ENCODE data around the gene OR1K1.

The OR1K1 gene

GRCh38 chr9:122800066-122801060 lies at the start of gene OR1K1:
TSS of gene OR1K1 (plus strand) at chr9:122800123. CDS start at chr9:122800123, 0 bp downstream.
- Histone ChIP-seq H3K27me3 (ENCODE audit: control insufficient read depth, insufficient read depth, low read length) (no peaks in the 10 kb centered on the region), H3K9me3 (ENCODE audit: control insufficient read depth, insufficient read depth, low read length) (peaks cover 29% of the 10 kb centered on the region), H3K36me3 (ENCODE audit: control insufficient read depth, insufficient read depth, low read length) (no peaks in the 10 kb centered on the region), H3K4me1 (ENCODE audit: control insufficient read depth, insufficient read depth, low read length) (no peaks in the 10 kb centered on the region), H3K27ac (ENCODE audit: low read depth, low read length) (no peak within 1 kb of the TSS), H3K4me3 (ENCODE audit: low read depth, low read length) (no peak within 1 kb of the TSS), H3K9ac (ENCODE audit: low read depth, low read length) (no peak within 1 kb of the TSS)

GRCh38 chr9:122754825-122755224 lies 45.1 kb upstream of the OR1K1 start:
- H3K36me3 ChIP-seq (ENCODE audit: control insufficient read depth, insufficient read depth, low read length): no peaks in the 10 kb centered on the region
- no peak overlapping the region for H3K4me3 ChIP-seq (ENCODE audit: low read depth, low read length)
- H3K9me3 ChIP-seq (ENCODE audit: control insufficient read depth, insufficient read depth, low read length): peaks cover 84% of the 10 kb centered on the region
- H3K4me1 ChIP-seq (ENCODE audit: control insufficient read depth, insufficient read depth, low read length): no peaks in the 10 kb centered on the region
- no peak overlapping the region for H3K27ac ChIP-seq (ENCODE audit: low read depth, low read length)
- no peaks in the 10 kb centered on the region for H3K27me3 ChIP-seq (ENCODE audit: control insufficient read depth, insufficient read depth, low read length)
- no peak overlapping the region for H3K9ac ChIP-seq (ENCODE audit: low read depth, low read length)

GRCh38 chr9:122767817-122768216 lies 32.1 kb upstream of the OR1K1 start:
- Histone ChIP-seq H3K4me1 (ENCODE audit: control insufficient read depth, insufficient read depth, low read length) (no peaks in the 10 kb centered on the region), H3K9me3 (ENCODE audit: control insufficient read depth, insufficient read depth, low read length) (peaks cover 34% of the 10 kb centered on the region), H3K36me3 (ENCODE audit: control insufficient read depth, insufficient read depth, low read length) (no peaks in the 10 kb centered on the region), H3K27ac (ENCODE audit: low read depth, low read length) (no peak overlapping the region), H3K9ac (ENCODE audit: low read depth, low read length) (no peak overlapping the region), H3K4me3 (ENCODE audit: low read depth, low read length) (no peak overlapping the region), H3K27me3 (ENCODE audit: control insufficient read depth, insufficient read depth, low read length) (no peaks in the 10 kb centered on the region)

GRCh38 chr9:122777052-122777451 lies 22.9 kb upstream of the OR1K1 start:
- Histone ChIP-seq H3K27ac (ENCODE audit: low read depth, low read length) (no peak overlapping the region), H3K4me3 (ENCODE audit: low read depth, low read length) (no peak overlapping the region), H3K9me3 (ENCODE audit: control insufficient read depth, insufficient read depth, low read length) (peaks cover 33% of the 10 kb centered on the region), H3K36me3 (ENCODE audit: control insufficient read depth, insufficient read depth, low read length) (no peaks in the 10 kb centered on the region), H3K9ac (ENCODE audit: low read depth, low read length) (no peak overlapping the region), H3K4me1 (ENCODE audit: control insufficient read depth, insufficient read depth, low read length) (no peaks in the 10 kb centered on the region), H3K27me3 (ENCODE audit: control insufficient read depth, insufficient read depth, low read length) (no peaks in the 10 kb centered on the region)

GRCh38 chr9:122777935-122778627 lies 21.8 kb upstream of the OR1K1 start:
- Histone ChIP-seq H3K9ac (ENCODE audit: low read depth, low read length) (no peak overlapping the region), H3K27ac (ENCODE audit: low read depth, low read length) (no peak overlapping the region), H3K9me3 (ENCODE audit: control insufficient read depth, insufficient read depth, low read length) (peaks cover 32% of the 10 kb centered on the region), H3K27me3 (ENCODE audit: control insufficient read depth, insufficient read depth, low read length) (no peaks in the 10 kb centered on the region), H3K36me3 (ENCODE audit: control insufficient read depth, insufficient read depth, low read length) (no peaks in the 10 kb centered on the region), H3K4me1 (ENCODE audit: control insufficient read depth, insufficient read depth, low read length) (no peaks in the 10 kb centered on the region), H3K4me3 (ENCODE audit: low read depth, low read length) (no peak overlapping the region)

GRCh38 chr9:122779181-122779580 lies 20.7 kb upstream of the OR1K1 start:
- Histone ChIP-seq H3K9ac (ENCODE audit: low read depth, low read length) (no peak overlapping the region), H3K9me3 (ENCODE audit: control insufficient read depth, insufficient read depth, low read length) (peaks cover 23% of the 10 kb centered on the region), H3K36me3 (ENCODE audit: control insufficient read depth, insufficient read depth, low read length) (no peaks in the 10 kb centered on the region), H3K27me3 (ENCODE audit: control insufficient read depth, insufficient read depth, low read length) (no peaks in the 10 kb centered on the region), H3K27ac (ENCODE audit: low read depth, low read length) (no peak overlapping the region), H3K4me3 (ENCODE audit: low read depth, low read length) (no peak overlapping the region), H3K4me1 (ENCODE audit: control insufficient read depth, insufficient read depth, low read length) (no peaks in the 10 kb centered on the region)

- no peaks in the 10 kb centered on the region for H3K4me1 ChIP-seq (ENCODE audit: control insufficient read depth, insufficient read depth, low read length)
- no peak overlapping the region for H3K9ac ChIP-seq (ENCODE audit: low read depth, low read length)
- no peak overlapping the region for H3K27ac ChIP-seq (ENCODE audit: low read depth, low read length)
- H3K36me3 ChIP-seq (ENCODE audit: control insufficient read depth, insufficient read depth, low read length): no peaks in the 10 kb centered on the region
- H3K4me3 ChIP-seq (ENCODE audit: low read depth, low read length): no peak overlapping the region
- H3K9me3 ChIP-seq (ENCODE audit: control insufficient read depth, insufficient read depth, low read length): peaks cover 25% of the 10 kb centered on the region
- H3K27me3 ChIP-seq (ENCODE audit: control insufficient read depth, insufficient read depth, low read length): no peaks in the 10 kb centered on the region
These were observed 19.9 kb upstream of the OR1K1 start for GRCh38 chr9:122780026-122780425.

- Histone ChIP-seq H3K4me1 (ENCODE audit: control insufficient read depth, insufficient read depth, low read length) (no peaks in the 10 kb centered on the region), H3K9me3 (ENCODE audit: control insufficient read depth, insufficient read depth, low read length) (peaks cover 23% of the 10 kb centered on the region), H3K9ac (ENCODE audit: low read depth, low read length) (no peak overlapping the region), H3K27me3 (ENCODE audit: control insufficient read depth, insufficient read depth, low read length) (no peaks in the 10 kb centered on the region), H3K27ac (ENCODE audit: low read depth, low read length) (no peak overlapping the region), H3K36me3 (ENCODE audit: control insufficient read depth, insufficient read depth, low read length) (no peaks in the 10 kb centered on the region), H3K4me3 (ENCODE audit: low read depth, low read length) (no peak overlapping the region)
These were observed 18.3 kb upstream of the OR1K1 start for GRCh38 chr9:122781671-122782070.

GRCh38 chr9:122785269-122785668 lies 14.7 kb upstream of the OR1K1 start:
- no peaks in the 10 kb centered on the region for H3K36me3 ChIP-seq (ENCODE audit: control insufficient read depth, insufficient read depth, low read length)
- no peak overlapping the region for H3K9ac ChIP-seq (ENCODE audit: low read depth, low read length)
- peaks cover 21% of the 10 kb centered on the region for H3K9me3 ChIP-seq (ENCODE audit: control insufficient read depth, insufficient read depth, low read length)
- no peak overlapping the region for H3K27ac ChIP-seq (ENCODE audit: low read depth, low read length)
- H3K4me1 ChIP-seq (ENCODE audit: control insufficient read depth, insufficient read depth, low read length): no peaks in the 10 kb centered on the region
- H3K27me3 ChIP-seq (ENCODE audit: control insufficient read depth, insufficient read depth, low read length): no peaks in the 10 kb centered on the region
- H3K4me3 ChIP-seq (ENCODE audit: low read depth, low read length): no peak overlapping the region

GRCh38 chr9:122786338-122786737 lies 13.6 kb upstream of the OR1K1 start:
- Histone ChIP-seq H3K36me3 (ENCODE audit: control insufficient read depth, insufficient read depth, low read length) (no peaks in the 10 kb centered on the region), H3K9ac (ENCODE audit: low read depth, low read length) (no peak overlapping the region), H3K27ac (ENCODE audit: low read depth, low read length) (no peak overlapping the region), H3K27me3 (ENCODE audit: control insufficient read depth, insufficient read depth, low read length) (no peaks in the 10 kb centered on the region), H3K4me3 (ENCODE audit: low read depth, low read length) (no peak overlapping the region), H3K4me1 (ENCODE audit: control insufficient read depth, insufficient read depth, low read length) (no peaks in the 10 kb centered on the region), H3K9me3 (ENCODE audit: control insufficient read depth, insufficient read depth, low read length) (peaks cover 22% of the 10 kb centered on the region)

- H3K4me1 ChIP-seq (ENCODE audit: control insufficient read depth, insufficient read depth, low read length): no peaks in the 10 kb centered on the region
- H3K27ac ChIP-seq (ENCODE audit: low read depth, low read length): no peak within 1 kb of the TSS
- no peaks in the 10 kb centered on the region for H3K36me3 ChIP-seq (ENCODE audit: control insufficient read depth, insufficient read depth, low read length)
- H3K4me3 ChIP-seq (ENCODE audit: low read depth, low read length): no peak within 1 kb of the TSS
- no peaks in the 10 kb centered on the region for H3K27me3 ChIP-seq (ENCODE audit: control insufficient read depth, insufficient read depth, low read length)
- no peak within 1 kb of the TSS for H3K9ac ChIP-seq (ENCODE audit: low read depth, low read length)
- H3K9me3 ChIP-seq (ENCODE audit: control insufficient read depth, insufficient read depth, low read length): peaks cover 39% of the 10 kb centered on the region
These were observed 11.1 kb upstream of the OR1K1 start, which contains the start of gene OR5C1 for GRCh38 chr9:122788831-122789230. TSS of gene OR5C1 (plus strand) at chr9:122788933. CDS start at chr9:122788933, 0 bp downstream.

All from HUES48 (cell line).